HG03196 (cell line): ENCODE data around the gene SH3TC1.

ENCODE experiments used
- ATAC-seq: cut with Tn5 transposase; IDR thresholded peaks from one replicate; pipeline ENCODE4 v1.9.1; 2021; ENCODE audit not compliant: unreplicated experiment

SH3TC1 gene

DNA sequence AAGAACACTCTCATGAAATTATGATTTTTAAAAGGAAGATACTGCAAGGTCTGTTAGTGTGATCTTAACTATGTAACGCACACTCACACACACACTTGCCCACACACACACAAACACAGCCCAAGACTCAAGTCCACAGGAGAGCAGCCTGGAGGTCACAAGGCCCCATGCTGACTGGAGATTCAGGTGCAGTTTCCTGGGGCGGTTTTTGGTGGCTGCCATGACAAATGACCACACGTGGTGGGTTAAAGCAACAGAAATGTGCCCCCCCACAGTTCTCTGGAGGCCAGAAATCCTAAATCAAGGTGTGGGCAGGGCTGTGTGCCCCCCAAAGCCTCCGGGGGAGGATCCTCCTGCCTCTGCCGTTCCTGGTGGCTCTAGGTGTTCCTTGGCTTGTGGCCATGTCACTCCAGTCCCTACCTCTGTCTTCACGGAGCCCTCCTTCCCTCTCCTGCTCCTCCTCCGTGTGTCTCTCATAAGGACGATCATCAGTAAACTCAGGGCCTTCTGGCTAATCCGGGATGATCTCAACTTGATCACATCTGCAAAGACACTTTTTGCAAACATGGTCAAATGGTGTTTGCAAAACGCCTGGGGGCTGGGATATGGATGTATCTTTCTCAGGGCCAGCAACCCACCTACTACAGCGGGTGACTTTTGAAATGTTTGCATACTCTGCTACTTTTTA lies 60.8 kb downstream of the SH3TC1 start:
- ATAC-seq, result no peak

GRCh38 chr4:8260656-8261111 lies 61.6 kb downstream of the SH3TC1 start:
- no peak for ATAC-seq

- ATAC-seq, result no peak
Observed at GRCh38 chr4:8261851-8262535, 62.9 kb downstream of the SH3TC1 start.

GRCh38 chr4:8262637-8263322 lies 63.7 kb downstream of the SH3TC1 start:
- no peak for ATAC-seq

DNA sequence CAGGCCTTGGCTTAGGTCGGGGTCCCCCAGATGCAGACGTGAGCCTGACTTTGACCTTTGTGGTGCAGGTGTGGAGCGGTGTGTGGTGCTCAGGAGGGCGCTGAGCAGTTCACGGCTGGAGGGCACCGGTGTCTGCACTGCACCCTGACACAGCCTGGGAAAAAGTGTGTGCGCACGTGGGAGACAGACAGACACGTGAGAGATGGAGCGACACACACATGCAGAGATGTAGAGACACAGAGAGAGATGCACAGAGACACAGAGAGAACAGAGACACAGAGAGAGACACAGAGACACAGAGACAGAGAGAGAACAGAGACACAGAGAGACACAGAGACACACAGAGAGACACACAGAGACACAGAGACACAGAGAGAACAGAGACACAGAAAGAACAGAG lies 64.3 kb downstream of the SH3TC1 start:
- ATAC-seq, result no peak

- no peak for ATAC-seq
Observed at GRCh38 chr4:8264106-8264505, 65.0 kb downstream of the SH3TC1 start.

GRCh38 chr4:8265171-8265929 lies 66.3 kb downstream of the SH3TC1 start:
- no peak for ATAC-seq

DNA sequence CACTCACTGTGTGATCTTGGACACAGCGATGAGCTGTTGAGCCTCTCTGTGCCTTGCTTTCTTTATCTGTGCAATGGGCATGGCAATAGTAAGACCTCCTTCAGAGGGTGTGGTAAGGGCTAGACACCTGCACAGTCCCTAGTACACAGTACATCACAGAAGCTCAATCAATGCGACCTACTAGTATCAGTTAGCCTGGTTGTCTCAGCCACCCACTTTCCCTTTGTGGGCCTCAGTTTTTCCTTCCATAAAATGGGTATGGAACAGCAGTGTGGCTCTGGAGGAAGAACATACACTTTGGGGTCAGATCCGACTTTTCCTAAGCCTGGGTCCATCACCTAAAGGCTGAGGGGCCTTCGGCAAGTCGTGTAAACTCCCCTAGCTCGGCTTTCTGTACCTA lies 67.0 kb downstream of the SH3TC1 start:
- no peak for ATAC-seq

- ATAC-seq, result no peak
Observed at GRCh38 chr4:8266508-8266907, 67.4 kb downstream of the SH3TC1 start.

DNA sequence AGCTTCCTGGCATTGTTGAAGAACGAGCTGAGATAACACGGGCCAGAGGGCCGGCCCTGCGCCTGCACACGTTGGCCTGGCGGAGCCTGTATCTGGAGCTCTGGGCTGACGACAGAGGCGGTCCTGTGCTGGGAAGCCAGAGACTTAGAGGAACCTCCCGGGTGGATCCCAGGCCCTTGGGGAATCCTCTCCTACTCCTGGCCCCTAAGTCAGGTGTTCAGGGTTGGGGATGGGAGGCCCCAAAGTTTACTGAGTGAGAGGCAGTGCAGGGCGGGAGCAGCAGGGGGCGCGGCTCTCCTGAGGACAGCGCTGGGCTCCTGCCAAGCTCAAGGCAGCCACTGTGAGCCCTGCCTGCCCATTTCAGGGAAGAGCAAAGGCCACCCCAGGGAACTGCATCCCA lies 68.0 kb downstream of the SH3TC1 start:
- no peak for ATAC-seq

DNA sequence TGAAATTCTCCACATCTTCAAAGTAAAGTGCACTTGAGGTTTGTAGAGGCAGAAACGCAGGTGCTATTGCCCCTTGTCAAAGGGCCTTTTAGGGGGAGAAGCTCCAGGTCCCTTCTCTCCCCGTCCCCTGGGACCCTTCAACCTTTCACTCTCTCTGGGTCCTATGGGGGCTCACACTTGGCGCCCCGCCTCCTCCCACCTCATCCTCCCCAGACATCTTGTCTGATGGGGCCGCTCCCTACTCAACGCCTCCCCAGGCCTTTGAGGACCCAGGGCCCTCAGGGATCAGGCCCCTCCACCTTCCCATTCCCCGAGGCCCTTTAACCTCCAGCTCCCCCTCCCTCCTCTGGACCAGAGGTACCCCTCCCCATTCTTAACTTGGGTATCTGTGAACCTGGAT lies 69.1 kb downstream of the SH3TC1 start:
- ATAC-seq, result no peak

- ATAC-seq, result no peak
Observed at GRCh38 chr4:8268901-8269534, 69.9 kb downstream of the SH3TC1 start.

DNA sequence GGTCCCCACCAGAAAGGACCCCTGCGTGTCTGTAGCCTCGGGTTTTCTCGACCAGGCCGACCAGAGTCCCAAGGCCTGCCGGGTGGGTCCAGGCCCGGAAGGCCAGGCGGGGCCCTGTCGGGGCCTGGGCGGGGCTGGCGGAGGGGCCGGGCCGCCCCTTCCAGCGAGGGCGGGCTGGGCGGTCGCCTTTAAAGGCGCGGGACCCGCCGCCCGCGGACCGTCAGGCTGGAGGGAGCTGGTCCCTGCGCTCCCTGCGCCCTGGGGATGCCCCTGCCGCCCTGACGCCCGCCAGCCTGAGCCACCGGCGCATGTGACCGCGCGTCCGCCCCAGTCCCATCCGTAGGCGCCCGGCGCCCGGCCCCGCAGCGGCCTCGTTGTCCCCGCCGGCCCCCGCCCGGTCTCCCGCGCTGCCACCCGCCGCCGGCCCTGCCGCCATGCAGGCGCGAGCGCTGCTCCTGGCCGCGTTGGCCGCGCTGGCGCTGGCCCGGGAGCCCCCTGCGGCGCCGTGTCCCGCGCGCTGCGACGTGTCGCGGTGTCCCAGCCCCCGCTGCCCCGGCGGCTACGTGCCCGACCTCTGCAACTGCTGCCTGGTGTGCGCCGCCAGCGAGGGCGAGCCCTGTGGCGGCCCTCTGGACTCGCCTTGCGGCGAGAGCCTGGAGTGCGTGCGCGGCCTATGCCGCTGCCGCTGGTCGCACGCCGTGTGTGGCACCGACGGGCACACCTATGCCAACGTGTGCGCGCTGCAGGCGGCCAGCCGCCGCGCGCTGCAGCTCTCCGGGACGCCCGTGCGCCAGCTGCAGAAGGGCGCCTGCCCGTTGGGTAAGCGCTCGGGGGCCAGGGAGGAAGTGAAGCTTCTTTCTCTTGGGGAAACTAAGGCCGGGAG lies 70.7 kb downstream of the SH3TC1 start, which contains the start of gene HTRA3:
HTRA3 (plus strand) TSS at position 220 of the 883 bp plus-strand sequence; CDS start at position 435, 215 bp downstream.
- ATAC-seq, result no peak

DNA sequence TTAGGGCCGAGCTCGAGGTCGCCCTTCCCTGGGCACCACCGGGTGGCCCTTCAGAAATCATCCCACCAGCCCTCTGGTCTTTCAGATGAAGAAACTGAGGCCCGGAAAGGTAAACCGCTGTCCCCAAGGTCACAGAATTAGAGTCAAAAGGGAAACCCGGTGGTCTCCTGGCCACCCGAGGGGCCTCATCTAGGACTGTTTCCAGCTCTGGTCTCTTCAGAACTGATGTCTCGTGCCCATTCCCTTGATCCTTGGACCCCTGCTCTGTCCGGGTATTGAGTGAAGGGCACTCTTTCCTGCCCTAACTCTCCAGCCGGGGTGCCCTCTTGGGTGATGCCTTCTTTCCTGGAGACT lies 71.3 kb downstream of the SH3TC1 start:
- no peak for ATAC-seq

- no peak for ATAC-seq
Observed at GRCh38 chr4:8270912-8271815, 72.1 kb downstream of the SH3TC1 start.

DNA sequence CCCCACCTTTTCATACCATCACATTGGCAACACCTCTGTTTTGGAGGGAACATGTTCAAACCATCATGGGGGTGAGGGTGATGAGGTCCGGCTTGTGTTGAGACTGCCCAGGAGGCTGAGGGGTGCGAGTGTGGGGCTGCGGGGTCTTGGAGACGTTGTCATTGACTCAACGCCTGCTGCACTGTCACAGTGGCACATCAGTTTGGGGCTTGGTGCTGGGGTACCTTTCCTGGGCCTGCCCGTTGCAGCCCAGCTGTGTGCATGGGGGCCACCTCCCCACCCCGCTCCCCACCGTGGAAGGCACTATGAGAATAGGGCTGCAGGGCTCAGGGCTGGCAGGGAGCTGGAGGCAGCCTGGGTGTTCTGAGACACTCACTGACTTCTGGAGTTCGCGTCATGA lies 72.7 kb downstream of the SH3TC1 start:
- no peak for ATAC-seq

- no peak for ATAC-seq
Observed at GRCh38 chr4:8272472-8273428, 73.7 kb downstream of the SH3TC1 start.

- no peak for ATAC-seq
Observed at GRCh38 chr4:8273450-8273849, 74.4 kb downstream of the SH3TC1 start.
